Skeletal muscle cell (primary cell): Measurements from ENCODE around the gene RBMX.
A peak's percentile ranks its signal among the peaks of the same experiment; 100 is the strongest.
"Not testable (repeated sequence)": the region's sequence is repeated elsewhere in the genome, so short reads cannot be mapped to it uniquely, and the experiment has no call there.

Source experiments
- DNase-seq: peaks from one replicate; pipeline ENCODE4 v3.0.0-alpha.2; 2010; ENCODE audit warnings: low read depth
- H3K4me3 ChIP-seq: 2 replicates; pipeline ENCODE4 v1.5.1; 2011; ENCODE audit warnings: low read depth, mild to moderate bottlenecking, control low read depth, low read length, moderate library complexity

The RBMX gene

GRCh38 chrX:136880452-136881013 lies at the start of gene RBMX:
RBMX (minus strand) TSS chrX:136880725; CDS start chrX:136879427, 1,298 bp downstream.
- peak; percentile 81 for DNase-seq
- H3K4me3 ChIP-seq: peak within 1 kb of the TSS; percentile 75

GRCh38 chrX:136921438-136921837 lies 40.9 kb upstream of the RBMX start:
- DNase-seq: not testable (repeated sequence)

GRCh38 chrX:136920001-136920400 lies 39.5 kb upstream of the RBMX start:
- H3K4me3 ChIP-seq: no peak overlapping the region
- DNase-seq: no peak

More at GRCh38 chrX:136921438-136921837, 40.9 kb upstream of the RBMX start:
- not testable (repeated sequence) for H3K4me3 ChIP-seq

GRCh38 chrX:136916827-136917226 lies 36.3 kb upstream of the RBMX start:
- DNase-seq: no peak
- no peak overlapping the region for H3K4me3 ChIP-seq

GRCh38 chrX:136911661-136912060 lies 31.1 kb upstream of the RBMX start:
- DNase-seq, H3K4me3 ChIP-seq: not testable (repeated sequence)

GRCh38 chrX:136911253-136911652 lies 30.7 kb upstream of the RBMX start:
- no peak overlapping the region for H3K4me3 ChIP-seq
- no peak for DNase-seq

GRCh38 chrX:136910565-136911035 lies 30.1 kb upstream of the RBMX start:
- DNase-seq: no peak
- peak overlapping the region; percentile 67 for H3K4me3 ChIP-seq

GRCh38 chrX:136909706-136910564 lies 29.4 kb upstream of the RBMX start:
- H3K4me3 ChIP-seq: peak overlapping the region; percentile 67
- DNase-seq: peak; percentile 88

GRCh38 chrX:136909119-136909705 lies 28.7 kb upstream of the RBMX start:
- H3K4me3 ChIP-seq: peak overlapping the region; percentile 67

GRCh38 chrX:136907621-136908020 lies 27.1 kb upstream of the RBMX start:
- no peak overlapping the region for H3K4me3 ChIP-seq
- no peak for DNase-seq

More at GRCh38 chrX:136909119-136909705, 28.7 kb upstream of the RBMX start:
- DNase-seq: no peak

GRCh38 chrX:136906921-136907510 lies 26.5 kb upstream of the RBMX start:
- no peak for DNase-seq
- no peak overlapping the region for H3K4me3 ChIP-seq

- not testable (repeated sequence) for DNase-seq, H3K4me3 ChIP-seq
These were observed 23.5 kb upstream of the RBMX start for GRCh38 chrX:136904067-136904466.

- not testable (repeated sequence) for H3K4me3 ChIP-seq, DNase-seq
These were observed 19.5 kb upstream of the RBMX start for GRCh38 chrX:136900071-136900470.

- DNase-seq: no peak
- H3K4me3 ChIP-seq: no peak overlapping the region
These were observed 18.7 kb upstream of the RBMX start for GRCh38 chrX:136899221-136899620.

GRCh38 chrX:136898752-136899151 lies 18.2 kb upstream of the RBMX start:
- H3K4me3 ChIP-seq, DNase-seq: not testable (repeated sequence)

GRCh38 chrX:136896121-136896914 lies 15.8 kb upstream of the RBMX start:
- DNase-seq: no peak
- H3K4me3 ChIP-seq: no peak overlapping the region

GRCh38 chrX:136892412-136892811 lies 11.9 kb upstream of the RBMX start:
- H3K4me3 ChIP-seq: no peak overlapping the region
- DNase-seq: no peak

GRCh38 chrX:136890596-136890995 lies 10.1 kb upstream of the RBMX start:
- H3K4me3 ChIP-seq: not testable (repeated sequence)

GRCh38 chrX:136889269-136889668 lies 8.7 kb upstream of the RBMX start:
- no peak for DNase-seq
- H3K4me3 ChIP-seq: no peak overlapping the region

More at GRCh38 chrX:136890596-136890995, 10.1 kb upstream of the RBMX start:
- DNase-seq: not testable (repeated sequence)
